ENCODE measurements around the gene NKD1.
"Not testable (repeated sequence)": the region's sequence is repeated elsewhere in the genome, so short reads cannot be mapped to it uniquely, and the experiment has no call there.

Gene NKD1

GRCh38 chr16:50576403-50577113, 28.4 kb downstream of the NKD1 start:
- H3K4me2 ChIP-seq, result no peak overlapping the region
- no peak overlapping the region for H3K4me3 ChIP-seq
- TF ChIP-seq Cebpa-rat (IDR thresholded peaks at IDR 0.05), result no peak
- no peaks in the 10 kb centered on the region for H4K20me1 ChIP-seq
- no peaks in the 10 kb centered on the region; a peak in 1 of 22 replicates for H3K9me3 ChIP-seq (replicated peaks in 1 of 11)
- H3K27me3 ChIP-seq, result no peaks in the 10 kb centered on the region
- no peaks in the 10 kb centered on the region for H3K36me3 ChIP-seq
- H3K9ac ChIP-seq, result no peak overlapping the region
- no peak overlapping the region for H3K27ac ChIP-seq
- no peaks in the 10 kb centered on the region for H3K4me1 ChIP-seq

GRCh38 chr16:50578137-50578536, 29.9 kb downstream of the NKD1 start:
- no peak for TF ChIP-seq Cebpa-rat (IDR thresholded peaks at IDR 0.05)
- Histone ChIP-seq H3K36me3 (no peaks in the 10 kb centered on the region), H3K4me2 (no peak overlapping the region), H3K27me3 (no peaks in the 10 kb centered on the region), H4K20me1 (no peaks in the 10 kb centered on the region; a peak in 1 of 22 replicates), H3K4me3 (no peak overlapping the region), H3K9ac (no peak overlapping the region), H3K4me1 (no peaks in the 10 kb centered on the region), H3K27ac (no peak overlapping the region), H3K9me3 (replicated peaks in 1 of 11) (no peaks in the 10 kb centered on the region; a peak in 1 of 22 replicates)

- H3K36me3 ChIP-seq; H3K27ac ChIP-seq; H3K4me3 ChIP-seq; H3K4me1 ChIP-seq; H3K9ac ChIP-seq; H3K27me3 ChIP-seq; H3K9me3 ChIP-seq (replicated peaks in 1 of 11); H3K4me2 ChIP-seq; H4K20me1 ChIP-seq: not testable (repeated sequence)
Observed at GRCh38 chr16:50579373-50579772, 31.2 kb downstream of the NKD1 start.

GRCh38 chr16:50580180-50580798, 32.1 kb downstream of the NKD1 start:
- H3K9ac ChIP-seq, result no peak overlapping the region
- no peak for TF ChIP-seq Cebpa-rat (IDR thresholded peaks at IDR 0.05)
- H4K20me1 ChIP-seq, result no peaks in the 10 kb centered on the region; a peak in 1 of 22 replicates
- no peak overlapping the region for H3K4me2 ChIP-seq
- H3K27me3 ChIP-seq, result no peaks in the 10 kb centered on the region
- no peak overlapping the region for H3K4me3 ChIP-seq
- no peaks in the 10 kb centered on the region for H3K4me1 ChIP-seq
- no peak overlapping the region for H3K27ac ChIP-seq
- H3K36me3 ChIP-seq, result no peaks in the 10 kb centered on the region
- no peaks in the 10 kb centered on the region; a peak in 1 of 22 replicates for H3K9me3 ChIP-seq (replicated peaks in 1 of 11)

GRCh38 chr16:50581845-50582244, 33.6 kb downstream of the NKD1 start:
- H3K4me3 ChIP-seq, result no peak overlapping the region
- no peaks in the 10 kb centered on the region for H3K27me3 ChIP-seq
- no peaks in the 10 kb centered on the region for H3K4me1 ChIP-seq
- peaks cover 0 to 1% (median 0%) of the 10 kb centered on the region in 11 experiments; a peak in 1 of 22 replicates for H3K9me3 ChIP-seq (replicated peaks in 1 of 11)
- no peak overlapping the region for H3K9ac ChIP-seq
- TF ChIP-seq Cebpa-rat (IDR thresholded peaks at IDR 0.05), result no peak
- H3K4me2 ChIP-seq, result no peak overlapping the region
- no peaks in the 10 kb centered on the region for H3K36me3 ChIP-seq
- no peaks in the 10 kb centered on the region; a peak in 1 of 22 replicates for H4K20me1 ChIP-seq
- H3K27ac ChIP-seq, result no peak overlapping the region

GRCh38 chr16:50583211-50583610, 35.0 kb downstream of the NKD1 start:
- Histone ChIP-seq H3K4me1 (peaks cover 0 to 4% (median 0%) of the 10 kb centered on the region in 10 experiments; a peak in 6 of 20 replicates), H3K36me3 (no peaks in the 10 kb centered on the region), H3K27me3 (no peaks in the 10 kb centered on the region)

GRCh38 chr16:50584033-50584722, 36.0 kb downstream of the NKD1 start:
- H3K4me2 ChIP-seq, result no peak overlapping the region

More at GRCh38 chr16:50583211-50583610, 35.0 kb downstream of the NKD1 start:
- Histone ChIP-seq H3K4me3 (no peak overlapping the region), H3K9me3 (replicated peaks in 1 of 11) (peaks cover 0 to 10% (median 0%) of the 10 kb centered on the region in 11 experiments; a peak in 2 of 22 replicates), H4K20me1 (no peaks in the 10 kb centered on the region; a peak in 1 of 22 replicates), H3K9ac (no peak overlapping the region), H3K27ac (no peak overlapping the region), H3K4me2 (no peak overlapping the region)
- no peak for TF ChIP-seq Cebpa-rat (IDR thresholded peaks at IDR 0.05)

GRCh38 chr16:50585331-50585776, 37.2 kb downstream of the NKD1 start:
- no peak overlapping the region for H3K4me3 ChIP-seq
- no peaks in the 10 kb centered on the region for H3K27me3 ChIP-seq
- H3K4me2 ChIP-seq, result no peak overlapping the region
- no peaks in the 10 kb centered on the region; a peak in 1 of 22 replicates for H4K20me1 ChIP-seq
- TF ChIP-seq Cebpa-rat (IDR thresholded peaks at IDR 0.05), result no peak
- no peak overlapping the region for H3K27ac ChIP-seq
- peaks cover 0 to 10% (median 0%) of the 10 kb centered on the region in 11 experiments; a peak in 1 of 22 replicates for H3K9me3 ChIP-seq (replicated peaks in 1 of 11)
- no peaks in the 10 kb centered on the region for H3K36me3 ChIP-seq
- H3K4me1 ChIP-seq, result peaks cover 0 to 24% (median 11%) of the 10 kb centered on the region in 10 experiments; a peak in 15 of 20 replicates
- no peak overlapping the region for H3K9ac ChIP-seq

More at GRCh38 chr16:50584033-50584722, 36.0 kb downstream of the NKD1 start:
- H3K4me1 ChIP-seq, result peaks cover 0 to 13% (median 6%) of the 10 kb centered on the region in 10 experiments; a peak in 15 of 20 replicates
- H4K20me1 ChIP-seq, result no peaks in the 10 kb centered on the region; a peak in 1 of 22 replicates
- H3K27me3 ChIP-seq, result no peaks in the 10 kb centered on the region
- no peak overlapping the region for H3K27ac ChIP-seq
- no peak overlapping the region for H3K4me3 ChIP-seq
- H3K9ac ChIP-seq, result no peak overlapping the region
- peaks cover 0 to 10% (median 0%) of the 10 kb centered on the region in 11 experiments; a peak in 2 of 22 replicates for H3K9me3 ChIP-seq (replicated peaks in 1 of 11)
- no peaks in the 10 kb centered on the region for H3K36me3 ChIP-seq
- TF ChIP-seq Cebpa-rat (IDR thresholded peaks at IDR 0.05), result no peak

GRCh38 chr16:50587543-50587942, 39.3 kb downstream of the NKD1 start:
- no peak for TF ChIP-seq Cebpa-rat (IDR thresholded peaks at IDR 0.05)
- Histone ChIP-seq H3K9ac (no peak overlapping the region), H3K36me3 (no peaks in the 10 kb centered on the region), H3K27ac (no peak overlapping the region), H4K20me1 (no peaks in the 10 kb centered on the region; a peak in 1 of 22 replicates), H3K9me3 (replicated peaks in 1 of 11) (peaks cover 0 to 10% (median 0%) of the 10 kb centered on the region in 11 experiments; a peak in 1 of 22 replicates), H3K4me2 (no peak overlapping the region), H3K4me1 (peaks cover 0 to 35% (median 11%) of the 10 kb centered on the region in 10 experiments; a peak in 15 of 20 replicates), H3K4me3 (no peak overlapping the region), H3K27me3 (no peaks in the 10 kb centered on the region)
